SU-DHL-6 (cell line): ENCODE results near the gene VAMP1.

Experiments used
- H2AFZ ChIP-seq: fragments of 200-600 bp; sonication (generic); 2 replicates; pipeline ENCODE4 v1.6.1; 2014; ENCODE audit warnings: low read depth, mild to moderate bottlenecking, moderate library complexity, mixed read lengths, antibody characterized with exemption, low read length; ENCODE audit not compliant: severe bottlenecking
- H3F3A ChIP-seq: fragments of 200-600 bp; shearing (Covaris generic); 2 replicates; pipeline ENCODE4 v1.6.0; 2016; ENCODE audit warnings: antibody characterized with exemption, mild to moderate bottlenecking; ENCODE audit not compliant: insufficient read depth
- H3K27ac ChIP-seq: fragments of 200-600 bp; sonication (generic); 2 replicates; pipeline ENCODE4 v1.5.1; 2016; ENCODE audit warnings: low read depth, mild to moderate bottlenecking, low read length, moderate library complexity, mixed read lengths
- H3K27me3 ChIP-seq: fragments of 200-600 bp; sonication (generic), shearing (Covaris generic); 2 replicates; pipeline ENCODE4 v1.6.0; 2014; ENCODE audit warnings: mild to moderate bottlenecking, low read length
- H3K36me3 ChIP-seq: fragments of 200-600 bp; sonication (generic); 2 replicates; pipeline ENCODE4 v1.6.1; 2014; ENCODE audit warnings: mild to moderate bottlenecking, low read length, mixed read lengths
- H3K4me2 ChIP-seq: fragments of 300-600, 200-600 bp; shearing (Covaris generic), sonication (generic); 2 replicates; pipeline ENCODE4 v1.6.0; 2014; ENCODE audit warnings: low read length, low read depth, mild to moderate bottlenecking; ENCODE audit not compliant: poor library complexity, severe bottlenecking
- H3K4me3 ChIP-seq: fragments of 200-600 bp; sonication (generic); 2 replicates; pipeline ENCODE4 v1.5.1; 2014; ENCODE audit warnings: antibody characterized with exemption, low read length, mild to moderate bottlenecking, mixed read lengths; ENCODE audit not compliant: insufficient read depth, poor library complexity, severe bottlenecking
- H3K79me2 ChIP-seq: fragments of 200-600 bp; sonication (generic); 2 replicates; pipeline ENCODE4 v1.6.1; 2014; ENCODE audit warnings: mild to moderate bottlenecking, low read length, moderate library complexity; ENCODE audit not compliant: insufficient read depth
- H3K9ac ChIP-seq: fragments of 200-600 bp; sonication (generic); 2 replicates; pipeline ENCODE4 v1.7.0; 2014; ENCODE audit warnings: mild to moderate bottlenecking, low read length
- H3K9me2 ChIP-seq: fragments of 200-600 bp; sonication (generic); replicated peaks from 2 replicates; pipeline ENCODE4 v1.6.1; 2014; ENCODE audit warnings: low read length; ENCODE audit not compliant: insufficient read depth
- H3K9me3 ChIP-seq: fragments of 200-600 bp; sonication (generic); 2 replicates; pipeline ENCODE4 v1.6.1; 2014; ENCODE audit warnings: low read length, mixed read lengths; ENCODE audit not compliant: insufficient read depth
- H4K20me1 ChIP-seq: fragments of 200-600 bp; sonication (generic); 2 replicates; pipeline ENCODE4 v1.6.1; 2014; ENCODE audit warnings: low read depth, mild to moderate bottlenecking, antibody characterized with exemption, low read length, moderate library complexity, mixed read lengths
- CTCF ChIP-seq: fragments of 200-600 bp; sonication (generic); IDR thresholded peaks from one replicate; pipeline ENCODE4 v1.5.1; 2017; ENCODE audit warnings: antibody characterized with exemption, mild to moderate bottlenecking, low read length, moderate library complexity; ENCODE audit not compliant: insufficient read depth, poor library complexity, severe bottlenecking
- EZH2phosphoT487 ChIP-seq: fragments of 200-600 bp; sonication (generic), shearing (Covaris generic); conservative IDR thresholded peaks from 2 replicates; pipeline ENCODE4 v1.6.1; 2018; ENCODE audit warnings: mild to moderate bottlenecking, antibody characterized with exemption, low read length, moderate library complexity, mixed read lengths

The VAMP1 gene

DNA sequence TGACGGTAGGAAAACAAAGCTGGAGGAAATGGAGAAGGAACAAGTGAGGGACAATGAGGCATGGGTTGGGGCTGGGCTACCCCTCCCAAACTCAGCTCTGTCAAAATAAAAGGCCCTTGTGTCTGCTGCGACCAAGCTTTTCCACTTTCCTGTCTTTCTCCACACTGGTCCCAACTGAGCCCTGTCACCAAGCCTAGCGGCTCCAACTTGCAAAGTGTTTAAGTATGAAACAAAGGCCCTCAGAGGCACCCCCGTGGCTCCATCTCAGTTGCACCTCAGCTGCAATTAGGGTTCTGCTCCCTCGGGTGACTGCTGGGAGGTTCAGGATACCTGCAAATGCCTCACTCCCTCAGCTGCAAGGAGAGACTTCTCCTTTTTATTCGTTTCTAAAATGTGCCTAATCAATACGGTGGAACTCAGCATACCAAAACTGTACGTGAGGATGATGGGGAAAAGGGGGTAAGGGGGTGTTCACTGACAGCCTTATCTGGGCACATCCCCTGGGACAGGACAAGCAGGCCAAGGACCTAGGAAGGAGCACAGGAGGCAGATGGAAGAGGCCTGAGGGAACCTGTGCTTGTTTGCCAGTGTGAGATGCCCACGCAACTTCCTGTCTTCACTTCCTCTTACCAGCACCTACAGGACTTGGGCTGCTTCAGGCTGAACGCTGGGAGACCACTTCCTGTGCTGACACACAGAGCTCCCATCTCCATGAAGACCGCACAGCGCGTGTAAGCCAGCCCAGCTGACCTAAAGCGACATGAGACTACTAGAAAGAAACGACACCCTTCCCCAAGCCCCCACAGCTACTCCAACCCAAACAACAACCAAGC, 8.9 kb downstream of the VAMP1 start:
- Histone ChIP-seq H2AFZ (no peak overlapping the region), H3K27me3 (no peaks in the 10 kb centered on the region), H3K9ac (peak overlapping the region; percentile 47), H3K36me3 (peaks cover 18% of the 10 kb centered on the region), H3K9me2 (no peaks in the 10 kb centered on the region), H4K20me1 (no peaks in the 10 kb centered on the region), H3F3A (peaks cover 51% of the 10 kb centered on the region), H3K4me2 (peak overlapping the region; percentile 47), H3K79me2 (peaks cover 9% of the 10 kb centered on the region; the same call in 1 of the 2 replicates), H3K4me3 (no peak overlapping the region), H3K27ac (peak overlapping the region; percentile 88), H3K9me3 (no peaks in the 10 kb centered on the region)
- TF ChIP-seq EZH2phosphoT487 (no peak), CTCF (no peak)

DNA sequence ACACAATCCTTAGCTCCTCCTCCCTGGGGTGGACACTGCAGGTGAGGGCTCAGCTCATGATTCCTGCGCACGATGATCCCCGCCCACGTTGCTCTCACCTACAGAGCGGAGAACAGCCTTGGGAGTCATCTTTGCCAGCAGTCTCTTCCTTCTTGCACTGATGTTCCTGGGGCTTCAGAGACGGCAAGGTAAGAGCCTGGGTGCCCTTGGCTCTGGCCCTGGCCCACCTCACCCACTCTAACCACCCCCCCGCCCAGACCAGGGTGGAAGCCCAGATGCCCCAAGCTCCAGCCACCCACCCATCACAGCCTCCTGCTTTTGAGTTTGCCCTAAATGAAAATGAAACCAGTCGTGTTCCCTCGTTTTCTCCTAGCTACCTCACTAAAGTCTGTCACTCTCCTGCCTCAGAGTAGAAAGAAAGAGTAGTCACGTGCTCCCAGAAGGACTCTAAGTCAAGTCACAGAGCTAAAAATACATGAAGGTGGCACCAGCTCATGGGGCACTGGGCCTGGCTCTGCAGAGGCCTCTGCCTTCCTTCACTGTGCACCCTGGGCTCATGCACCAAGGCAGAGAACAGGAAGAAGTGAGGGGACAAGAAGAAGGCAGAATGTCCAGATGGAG, 9.6 kb downstream of the VAMP1 start:
- Histone ChIP-seq H3K9ac (peak overlapping the region; percentile 47), H3K36me3 (peaks cover 18% of the 10 kb centered on the region), H3K4me2 (peak overlapping the region; percentile 47)

GRCh38 chr12:6459004-6459337, 11.5 kb downstream of the VAMP1 start:
- Histone ChIP-seq H3K79me2 (no peaks in the 10 kb centered on the region), H3K36me3 (peaks cover 13% of the 10 kb centered on the region), H3F3A (peaks cover 47% of the 10 kb centered on the region), H3K9me3 (no peaks in the 10 kb centered on the region), H3K4me2 (no peak overlapping the region), H2AFZ (no peak overlapping the region), H4K20me1 (no peaks in the 10 kb centered on the region), H3K9ac (no peak overlapping the region), H3K27me3 (no peaks in the 10 kb centered on the region), H3K9me2 (no peaks in the 10 kb centered on the region), H3K4me3 (no peak overlapping the region), H3K27ac (peak overlapping the region; percentile 38; the same call in 1 of the 2 replicates)
- TF ChIP-seq EZH2phosphoT487 (no peak), CTCF (no peak)

More for the DNA sequence above, 9.6 kb downstream of the VAMP1 start:
- Histone ChIP-seq H3K4me3 (no peak overlapping the region), H2AFZ (no peak overlapping the region), H3K9me3 (no peaks in the 10 kb centered on the region), H3K27ac (peak overlapping the region; percentile 88), H3F3A (peaks cover 43% of the 10 kb centered on the region), H3K9me2 (no peaks in the 10 kb centered on the region), H3K79me2 (0 out of 2 replicates have a peak, but pooled peaks cover 1% of the 10 kb centered on the region), H3K27me3 (no peaks in the 10 kb centered on the region), H4K20me1 (no peaks in the 10 kb centered on the region)
- no peak for TF ChIP-seq CTCF
- TF ChIP-seq EZH2phosphoT487: no peak
